Astrocyte of the spinal cord (primary cell): ENCODE measurements around the gene IFNE.

Source experiments
- DNase-seq: peaks from one replicate; pipeline ENCODE4 v3.0.0; 2011; ENCODE audit warnings: low read depth, low spot score
- H3K4me3 ChIP-seq: 2 replicates; pipeline ENCODE4 v1.5.1; 2011; ENCODE audit warnings: low read depth, mild to moderate bottlenecking, low read length, moderate library complexity
- in situ Hi-C: cut with HindIII; loops from 2 replicates; pipeline ENCODE4 v1.10.0; 2017; ENCODE audit warnings: low sequenced_read_pairs
- TF ChIP-seq, protein P1 (sequence below): IDR thresholded peaks from 2 replicates; pipeline ENCODE4 v1.5.1; 2012; ENCODE audit warnings: low read depth, mild to moderate bottlenecking, low read length, inconsistent platforms

IFNE gene

GRCh38 chr9:21510806-21511205, 28.7 kb upstream of the IFNE start:
- no peak for DNase-seq
- TF ChIP-seq, protein P1, sequence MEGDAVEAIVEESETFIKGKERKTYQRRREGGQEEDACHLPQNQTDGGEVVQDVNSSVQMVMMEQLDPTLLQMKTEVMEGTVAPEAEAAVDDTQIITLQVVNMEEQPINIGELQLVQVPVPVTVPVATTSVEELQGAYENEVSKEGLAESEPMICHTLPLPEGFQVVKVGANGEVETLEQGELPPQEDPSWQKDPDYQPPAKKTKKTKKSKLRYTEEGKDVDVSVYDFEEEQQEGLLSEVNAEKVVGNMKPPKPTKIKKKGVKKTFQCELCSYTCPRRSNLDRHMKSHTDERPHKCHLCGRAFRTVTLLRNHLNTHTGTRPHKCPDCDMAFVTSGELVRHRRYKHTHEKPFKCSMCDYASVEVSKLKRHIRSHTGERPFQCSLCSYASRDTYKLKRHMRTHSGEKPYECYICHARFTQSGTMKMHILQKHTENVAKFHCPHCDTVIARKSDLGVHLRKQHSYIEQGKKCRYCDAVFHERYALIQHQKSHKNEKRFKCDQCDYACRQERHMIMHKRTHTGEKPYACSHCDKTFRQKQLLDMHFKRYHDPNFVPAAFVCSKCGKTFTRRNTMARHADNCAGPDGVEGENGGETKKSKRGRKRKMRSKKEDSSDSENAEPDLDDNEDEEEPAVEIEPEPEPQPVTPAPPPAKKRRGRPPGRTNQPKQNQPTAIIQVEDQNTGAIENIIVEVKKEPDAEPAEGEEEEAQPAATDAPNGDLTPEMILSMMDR, result no peak
- no peak overlapping the region for H3K4me3 ChIP-seq
- in situ Hi-C loops, result no loop called here

DNA sequence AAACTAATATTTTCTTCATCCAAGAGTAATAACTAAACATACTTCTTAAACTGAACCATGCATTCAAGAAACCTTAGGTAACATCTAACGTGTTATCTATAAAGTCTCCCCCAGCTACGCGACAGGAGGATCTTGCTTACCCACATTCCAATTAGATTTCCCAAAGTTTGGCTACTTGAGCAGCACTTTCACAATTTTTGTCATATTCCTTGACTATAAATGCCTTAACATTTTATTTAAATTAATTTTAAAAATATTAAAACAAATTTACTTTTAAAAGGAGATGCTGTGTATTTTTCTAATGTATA, 25.3 kb upstream of the IFNE start:
- in situ Hi-C loops, result no loop called here
- H3K4me3 ChIP-seq, result no peak overlapping the region
- DNase-seq, result no peak
- TF ChIP-seq, protein P1, result no peak

GRCh38 chr9:21506626-21507482, 24.7 kb upstream of the IFNE start:
- DNase-seq, result peak; percentile 85
- no peak overlapping the region for H3K4me3 ChIP-seq
- in situ Hi-C loops, result no loop called here
- TF ChIP-seq, protein P1, result no peak

- DNase-seq, result no peak
- TF ChIP-seq, protein P1, result no peak
- in situ Hi-C loops, result no loop called here
- H3K4me3 ChIP-seq, result no peak overlapping the region
Measured at GRCh38 chr9:21505425-21506179, 23.5 kb upstream of the IFNE start.

GRCh38 chr9:21504894-21505293, 22.8 kb upstream of the IFNE start:
- DNase-seq, result no peak
- in situ Hi-C loops, result no loop called here
- TF ChIP-seq, protein P1, result no peak

DNA sequence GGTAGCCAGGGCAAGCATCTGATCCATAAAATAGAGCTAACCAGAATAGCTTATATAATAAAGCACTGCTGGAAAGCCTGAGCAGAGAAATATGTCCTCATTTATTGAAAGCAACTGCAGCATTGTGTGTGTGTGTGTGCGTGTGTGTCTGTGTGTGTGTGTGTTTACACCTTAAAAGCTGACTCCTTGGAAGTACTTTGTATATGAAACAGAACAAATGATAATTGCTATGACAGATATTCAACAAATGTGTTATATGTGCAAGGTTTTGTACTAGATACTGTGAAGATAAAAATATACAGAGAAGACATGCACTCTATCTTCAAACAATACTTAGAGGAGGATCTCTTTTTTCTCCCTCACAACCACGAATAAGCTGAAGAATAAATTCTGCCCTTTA, 22.0 kb upstream of the IFNE start:
- no peak overlapping the region for H3K4me3 ChIP-seq
- TF ChIP-seq, protein P1, result no peak
- in situ Hi-C loops, result no loop called here
- no peak for DNase-seq

More at GRCh38 chr9:21504894-21505293, 22.8 kb upstream of the IFNE start:
- H3K4me3 ChIP-seq, result no peak overlapping the region
